H54 (cell line): Measurements from ENCODE around the gene AMOT.

Experiments used
- DNase-seq: peaks from one replicate; pipeline ENCODE4 v3.0.0; 2011; ENCODE audit warnings: low spot score, mixed read lengths; ENCODE audit not compliant: insufficient read length
- FAIRE-seq: peaks from 3 replicates; lab custom pipeline; 2011; peaks lifted over from hg19 to GRCh38; lab: Jason Lieb, UNC
- POLR2A ChIP-seq: IDR thresholded peaks from 2 replicates; pipeline ENCODE4 v1.6.1; 2011; ENCODE audit warnings: low read depth, mild to moderate bottlenecking, low read length

Gene AMOT

DNA sequence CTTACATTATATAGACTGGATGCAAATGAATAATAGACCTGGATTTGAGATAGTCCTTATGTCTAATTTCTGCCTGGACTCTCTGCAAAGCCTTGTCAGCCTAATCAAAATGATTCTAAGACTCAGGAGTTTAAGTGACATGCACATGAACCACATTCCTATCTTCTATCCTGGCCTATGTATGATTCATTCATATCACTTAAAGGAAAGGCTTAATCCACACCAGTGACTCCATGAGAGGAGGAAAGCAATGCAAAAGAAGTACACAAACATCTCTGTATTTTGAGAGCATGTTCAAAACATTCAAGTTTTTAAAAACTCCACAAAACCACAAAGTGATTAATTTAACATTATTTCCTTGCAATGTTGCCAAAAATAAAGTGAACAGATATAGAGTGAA, 14.6 kb downstream of the AMOT start:
- DNase-seq (no peak), FAIRE-seq (no peak)
- no peak for TF ChIP-seq POLR2A

DNA sequence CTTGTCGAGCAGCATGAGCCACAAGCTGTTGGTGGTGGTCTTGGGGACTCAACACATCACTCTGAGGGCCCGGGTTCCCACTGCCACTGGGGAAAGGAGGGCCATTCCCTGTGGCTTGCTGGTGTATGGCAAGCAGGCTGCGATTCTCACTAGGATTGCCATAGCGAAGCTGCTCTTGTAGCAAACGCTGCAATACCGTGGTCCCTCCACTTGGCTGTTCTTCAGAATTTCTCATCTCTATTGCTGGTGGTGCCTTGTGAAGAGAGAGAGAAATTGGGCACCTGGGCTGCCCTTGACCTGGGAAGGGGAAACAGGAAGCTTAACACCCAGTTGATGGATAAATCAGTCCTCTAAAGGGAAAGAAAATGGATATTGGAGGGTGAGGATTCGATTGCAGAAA, 17.7 kb downstream of the AMOT start:
- no peak for TF ChIP-seq POLR2A
- FAIRE-seq (no peak), DNase-seq (no peak)

DNA sequence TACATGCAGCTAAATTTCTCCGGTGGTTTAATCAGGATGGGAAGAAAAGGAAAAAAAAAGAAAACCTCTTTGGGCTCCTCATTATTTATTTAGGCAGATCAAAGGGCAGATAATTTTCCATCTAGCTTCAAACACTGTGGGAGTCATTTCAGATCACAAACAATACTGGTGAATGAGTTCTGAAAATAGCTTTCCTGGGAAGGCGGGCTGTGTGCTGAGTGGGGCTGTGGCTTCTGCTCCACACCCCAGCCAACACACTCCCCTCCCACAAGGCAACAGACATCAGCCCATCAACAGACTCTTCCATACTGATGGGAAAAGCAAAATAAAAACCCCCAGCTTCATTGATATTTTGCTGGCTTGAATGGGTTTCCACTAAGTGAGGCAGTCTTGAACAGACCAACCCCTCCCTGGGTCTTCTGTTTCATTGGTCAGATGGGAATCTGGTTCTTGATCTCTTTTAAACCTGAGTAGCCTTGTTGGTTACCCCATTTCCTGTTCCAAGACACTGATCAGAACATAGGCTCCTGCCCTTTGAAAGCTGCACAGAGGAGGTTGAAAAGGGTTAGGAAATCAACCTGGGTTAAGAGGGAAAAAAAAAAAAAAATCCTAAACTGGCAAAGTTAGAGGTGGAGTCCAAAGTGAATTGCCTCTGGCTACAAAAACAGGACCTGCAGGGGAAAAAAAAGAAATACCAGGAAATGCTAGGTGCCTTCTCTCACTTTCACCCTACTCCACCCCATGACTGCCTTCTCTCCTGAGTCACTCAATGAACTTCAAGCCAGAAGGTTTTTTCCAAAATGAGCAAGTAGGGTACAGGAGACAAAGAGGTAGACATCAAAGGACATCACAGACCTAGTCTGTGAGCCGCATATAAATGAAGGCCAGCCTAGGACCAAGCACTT, 20.0 kb downstream of the AMOT start:
- DNase-seq = no peak
- FAIRE-seq = no peak

DNA sequence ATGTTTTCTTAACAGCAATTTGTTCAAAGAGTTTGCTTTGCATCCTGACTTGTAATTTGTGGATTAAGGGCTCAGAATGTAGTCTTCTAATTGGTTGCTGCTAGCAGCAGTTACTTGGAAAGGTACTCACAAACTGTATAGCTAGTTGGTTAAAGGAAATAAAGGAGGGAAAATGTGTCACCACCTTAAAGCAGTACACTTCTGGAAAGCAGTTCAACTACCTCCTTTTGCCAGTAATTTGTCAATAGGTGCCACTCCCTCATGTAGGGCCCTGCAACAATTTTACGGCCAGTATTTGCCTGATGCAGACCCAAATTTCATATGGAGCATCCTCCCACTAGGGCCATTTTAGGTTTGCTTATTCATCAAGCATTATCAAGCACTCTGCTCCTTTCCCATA, 20.8 kb downstream of the AMOT start:
- FAIRE-seq (no peak), DNase-seq (no peak)
- TF ChIP-seq POLR2A = no peak

More for the DNA sequence above, 20.0 kb downstream of the AMOT start:
- no peak for TF ChIP-seq POLR2A

DNA sequence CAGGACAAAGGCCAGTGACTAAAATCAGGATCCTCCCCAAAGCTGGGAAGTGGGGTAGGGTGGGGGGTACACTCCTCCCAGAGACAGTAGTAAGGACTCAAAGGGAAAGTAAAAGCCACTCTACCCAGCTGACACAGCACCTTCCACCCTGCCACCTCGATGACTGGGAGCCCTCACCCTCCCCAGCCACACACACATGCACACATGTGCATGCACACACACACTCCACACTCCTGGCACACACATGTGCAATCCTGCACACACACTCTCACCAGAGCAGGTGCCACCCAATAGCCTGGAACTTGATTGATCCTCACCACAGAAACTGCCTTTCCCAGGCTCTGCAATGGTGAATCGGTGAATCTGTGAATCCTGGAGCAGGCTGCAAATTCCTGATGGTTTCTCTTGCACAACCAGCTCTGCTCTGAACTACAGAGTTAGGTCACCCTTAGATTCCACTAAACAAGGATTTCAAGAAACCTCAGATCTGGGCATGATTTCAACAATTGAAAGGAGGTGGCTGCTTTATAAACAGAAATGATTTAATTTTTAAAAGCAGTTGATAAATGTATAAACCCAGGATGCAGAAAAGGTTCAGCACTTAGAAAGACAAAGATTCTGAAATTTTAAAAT, 21.5 kb downstream of the AMOT start:
- DNase-seq (no peak), FAIRE-seq (no peak)
- TF ChIP-seq POLR2A = no peak

DNA sequence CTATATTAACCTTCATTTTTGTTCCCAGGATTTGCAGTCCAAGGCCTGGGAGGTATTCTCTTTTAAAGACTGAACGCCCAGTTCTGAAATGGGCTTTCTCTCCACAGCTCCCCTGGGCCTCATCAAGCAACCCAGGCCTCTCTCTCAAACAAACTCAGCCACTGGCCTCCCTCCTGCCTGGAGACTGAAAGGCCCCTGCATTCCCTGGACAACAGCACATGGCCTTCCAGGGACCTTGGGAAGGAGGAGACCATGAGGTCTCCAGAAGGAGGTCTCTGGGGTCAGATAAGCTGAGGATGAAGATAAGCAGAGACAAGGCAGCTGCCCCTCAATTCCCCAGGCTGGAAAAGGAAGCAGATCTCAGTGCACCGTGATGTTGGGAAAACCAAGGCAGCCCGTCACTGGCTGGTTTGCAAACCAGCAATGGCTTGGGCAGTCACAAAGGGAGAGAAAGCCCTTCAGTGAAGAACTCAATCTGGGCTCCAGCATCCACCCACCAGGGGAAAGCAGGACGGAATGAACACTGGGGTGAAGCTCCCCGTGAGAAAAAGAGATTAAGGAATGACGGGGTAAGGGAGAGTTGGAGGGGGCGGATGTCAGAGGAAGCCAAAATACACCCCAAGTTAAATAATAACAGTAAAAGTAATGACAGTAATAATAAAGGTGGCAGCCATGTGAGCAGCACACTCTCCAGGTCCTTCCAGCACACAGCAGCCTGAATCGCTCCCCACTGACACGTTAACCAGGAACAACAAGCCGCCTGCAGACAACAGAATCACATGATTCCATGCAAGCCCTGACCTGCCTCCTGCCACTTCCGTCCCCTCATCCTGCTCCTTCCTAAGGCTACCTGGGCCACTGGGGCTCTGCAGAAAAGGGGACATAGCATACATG, 22.3 kb downstream of the AMOT start:
- DNase-seq (no peak), FAIRE-seq (no peak)
- no peak for TF ChIP-seq POLR2A

DNA sequence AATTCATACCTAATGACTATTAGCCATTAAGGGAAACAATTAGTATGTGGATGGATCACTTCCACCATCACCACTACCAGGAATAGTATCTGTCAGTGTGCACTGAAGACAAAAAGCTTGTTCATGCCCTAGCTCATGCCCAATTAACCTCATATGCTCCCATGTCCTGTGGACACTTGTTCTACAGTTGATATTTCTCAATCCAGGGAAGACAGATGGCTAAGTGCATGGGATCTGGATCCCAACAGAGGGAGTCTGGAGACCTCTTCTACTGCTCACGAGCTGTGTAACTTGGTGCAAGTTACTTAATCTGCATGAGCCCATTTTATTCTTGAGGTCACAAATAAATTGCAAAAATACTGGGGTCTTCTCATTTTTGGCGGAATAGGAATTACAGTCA, 23.7 kb downstream of the AMOT start:
- FAIRE-seq (no peak), DNase-seq (no peak)
- TF ChIP-seq POLR2A = no peak

DNA sequence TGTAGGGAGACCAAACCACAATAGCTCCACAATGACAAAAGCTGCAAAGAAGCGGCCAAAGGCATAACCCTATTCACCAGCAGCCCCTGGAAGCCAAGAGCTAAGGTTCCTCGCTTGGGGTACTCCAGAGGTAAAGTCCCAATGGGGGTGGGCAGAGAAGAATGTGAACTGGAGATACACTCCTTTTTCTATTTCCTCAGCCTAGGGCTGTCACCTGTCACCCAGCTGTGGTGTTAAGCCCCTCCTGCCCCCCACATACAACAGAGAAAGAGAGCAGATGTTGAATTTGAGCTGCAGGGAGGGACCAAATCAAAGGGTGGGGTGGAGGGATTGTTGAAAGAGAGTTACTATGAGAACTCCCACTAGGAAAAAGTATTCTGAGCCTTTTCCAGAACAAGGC, 26.1 kb downstream of the AMOT start:
- DNase-seq (no peak), FAIRE-seq (no peak)
- no peak for TF ChIP-seq POLR2A

DNA sequence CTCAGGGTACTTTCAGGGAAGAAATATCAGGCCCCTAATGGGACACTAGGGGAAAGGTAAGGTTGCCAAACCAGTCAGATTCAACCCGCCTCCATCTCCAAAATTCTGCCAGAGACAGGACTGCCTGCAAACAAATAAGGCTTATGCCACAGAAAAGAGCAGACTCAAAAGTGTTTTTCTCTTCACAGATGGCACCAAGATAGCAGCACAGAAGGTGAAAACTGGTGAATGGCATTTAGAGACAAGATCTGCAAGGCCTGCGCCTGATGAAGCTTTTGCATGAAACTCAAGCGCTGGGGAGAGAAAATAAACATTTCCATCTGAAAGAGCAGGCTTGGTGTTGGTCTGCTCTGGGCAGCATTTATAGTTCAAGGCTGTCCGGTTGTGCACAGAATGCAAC, 27.9 kb downstream of the AMOT start:
- DNase-seq (no peak), FAIRE-seq (no peak)
- TF ChIP-seq POLR2A = no peak

DNA sequence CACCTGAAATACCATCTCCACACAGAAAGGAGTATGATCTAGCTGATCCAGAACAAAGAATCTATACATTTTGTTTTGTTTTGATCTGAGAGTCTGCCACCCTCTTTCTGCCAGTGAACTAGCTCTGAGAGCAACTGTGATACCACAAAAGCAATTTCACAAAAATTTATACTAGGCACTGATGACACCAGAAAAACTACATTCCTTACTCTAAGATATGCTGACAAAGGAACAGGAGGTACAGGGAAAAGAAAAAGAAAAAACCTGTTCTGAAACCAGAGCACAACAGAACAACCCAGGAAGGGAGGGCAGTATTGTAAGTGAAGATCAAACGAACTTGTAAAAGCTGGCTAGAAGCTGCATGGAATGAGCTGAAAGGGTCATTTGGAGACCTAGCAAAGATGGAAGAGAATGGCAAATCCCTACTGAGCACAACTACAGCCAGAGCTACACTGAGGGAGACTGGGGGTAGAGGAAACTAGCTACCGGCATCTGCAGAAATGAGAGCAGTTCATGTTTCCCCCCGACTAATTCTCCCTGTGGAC, 31.9 kb downstream of the AMOT start:
- FAIRE-seq = no peak
- no peak for TF ChIP-seq POLR2A
- DNase-seq = no peak

DNA sequence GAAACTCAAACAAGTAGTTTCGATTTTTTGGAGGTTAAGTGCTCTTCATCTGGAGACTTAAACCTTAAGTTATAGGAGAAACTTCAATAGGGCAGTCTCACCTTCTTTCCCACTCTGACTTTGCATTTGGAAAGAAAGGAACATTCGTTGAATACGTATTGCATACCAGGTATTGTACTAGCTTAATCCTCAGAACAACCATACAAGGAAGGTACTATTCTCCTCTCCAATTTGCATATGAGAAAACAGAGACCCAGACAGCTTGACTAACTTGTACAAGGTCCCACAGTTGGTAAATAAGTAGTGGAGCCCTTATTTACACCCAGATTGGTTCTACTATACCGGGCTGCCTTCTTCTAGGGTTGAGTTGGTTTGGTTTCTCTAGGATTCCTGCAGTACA, 32.6 kb downstream of the AMOT start:
- DNase-seq (no peak), FAIRE-seq (no peak)
- TF ChIP-seq POLR2A = no peak

DNA sequence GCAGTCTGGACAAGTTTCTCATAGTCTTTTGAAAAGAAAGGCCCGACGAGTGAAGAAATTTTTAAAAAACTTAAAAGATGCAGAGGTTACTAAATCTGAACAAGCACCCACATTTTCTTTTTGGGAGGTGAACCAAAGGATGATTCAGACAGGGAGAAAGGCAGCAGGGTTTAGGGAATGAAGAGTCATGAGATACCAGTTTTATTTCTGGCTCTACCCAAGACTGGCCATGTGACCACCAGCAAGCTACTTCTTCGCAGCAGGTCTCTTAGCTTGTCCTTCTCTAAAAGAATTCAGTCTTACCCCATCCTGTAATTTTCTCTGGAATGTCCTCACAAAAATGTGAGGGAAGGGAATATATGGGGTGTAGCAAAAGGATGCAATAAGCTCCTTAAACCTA, 37.6 kb downstream of the AMOT start:
- FAIRE-seq = no peak
- TF ChIP-seq POLR2A = no peak
- DNase-seq = no peak

DNA sequence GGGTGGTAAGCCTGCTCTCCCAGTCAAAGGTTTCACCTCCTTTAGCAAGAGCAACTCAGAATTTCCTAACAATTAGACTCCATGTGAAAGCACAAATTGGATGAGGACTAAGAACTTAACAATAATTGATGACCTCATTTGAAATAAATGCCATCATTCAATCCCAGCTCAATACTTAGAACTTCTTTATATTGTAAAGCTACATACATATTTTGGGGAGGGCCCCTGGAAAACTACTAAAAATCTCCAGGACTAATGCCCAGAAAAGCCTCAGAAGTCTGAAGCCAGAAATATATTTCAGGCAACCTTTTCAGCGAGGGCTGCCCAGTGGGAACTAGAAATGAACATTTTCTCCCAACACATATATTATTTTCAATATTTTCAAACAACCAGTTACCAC, 38.1 kb downstream of the AMOT start:
- FAIRE-seq (no peak), DNase-seq (no peak)

More for the DNA sequence above, 38.1 kb downstream of the AMOT start:
- TF ChIP-seq POLR2A = no peak
